Trophoblast cell (in vitro differentiated cells and primary cell): Measurements from ENCODE around the gene CBL.
A peak's percentile ranks its signal among the peaks of the same experiment; 100 is the strongest.

Experiments
- DNase-seq, 2 donors: peaks; one replicate each; pipeline ENCODE4 v3.0.0-alpha.2; 2016
- H2AFZ ChIP-seq: 2 replicates; pipeline ENCODE4 v1.6.1; 2013; ENCODE audit warnings: low read length, moderate library complexity, mild to moderate bottlenecking; ENCODE audit not compliant: insufficient read depth, poor library complexity
- H2AK5ac ChIP-seq: 2 replicates; pipeline ENCODE4 v1.6.1; 2013; ENCODE audit warnings: mild to moderate bottlenecking, low read length
- H2BK120ac ChIP-seq: 2 replicates; pipeline ENCODE4 v1.6.1; 2013; ENCODE audit warnings: low read length, mild to moderate bottlenecking, moderate library complexity; ENCODE audit not compliant: insufficient read depth, poor library complexity
- H2BK12ac ChIP-seq: 2 replicates; pipeline ENCODE4 v1.6.1; 2013; ENCODE audit warnings: mild to moderate bottlenecking, low read length, moderate library complexity
- H2BK5ac ChIP-seq: 2 replicates; pipeline ENCODE4 v1.6.1; 2013; ENCODE audit warnings: low read length, low read depth, moderate library complexity, mild to moderate bottlenecking; ENCODE audit not compliant: poor library complexity
- H3K14ac ChIP-seq: 2 replicates; pipeline ENCODE4 v1.6.1; 2013; ENCODE audit warnings: mild to moderate bottlenecking, low read length
- H3K18ac ChIP-seq: 2 replicates; pipeline ENCODE4 v1.6.1; 2013; ENCODE audit warnings: mild to moderate bottlenecking, low read length
- H3K23ac ChIP-seq: 2 replicates; pipeline ENCODE4 v1.6.1; 2013; ENCODE audit warnings: low read length
- H3K27ac ChIP-seq: 2 replicates; pipeline ENCODE4 v1.5.1; 2013; ENCODE audit warnings: low read depth, mild to moderate bottlenecking, inconsistent platforms, low read length, moderate library complexity
- H3K27me3 ChIP-seq: 2 replicates; pipeline ENCODE4 v1.6.1; 2013; ENCODE audit warnings: inconsistent platforms, mild to moderate bottlenecking, low read length, moderate library complexity; ENCODE audit not compliant: insufficient read depth
- H3K36me3 ChIP-seq, 2 experiments: 1 replicate in 1 of 2; 2 replicates in 1 of 2; pipeline ENCODE4 v1.6.1; 2013; ENCODE audit warnings: low read length in 2 of 2, mild to moderate bottlenecking in 2 of 2, moderate library complexity in 1 of 2; ENCODE audit not compliant: insufficient read depth in 2 of 2, control insufficient read depth in 1 of 2
- H3K4ac ChIP-seq: 2 replicates; pipeline ENCODE4 v1.6.1; 2013; ENCODE audit warnings: low read depth, mild to moderate bottlenecking, low read length, moderate library complexity
- H3K4me1 ChIP-seq, 2 experiments: 1 replicate in 1 of 2; 2 replicates in 1 of 2; pipeline ENCODE4 v1.6.1; 2013; ENCODE audit warnings: low read length in 2 of 2, mild to moderate bottlenecking in 2 of 2, moderate library complexity in 1 of 2; ENCODE audit not compliant: insufficient read depth in 2 of 2, control insufficient read depth in 1 of 2
- H3K4me2 ChIP-seq: 2 replicates; pipeline ENCODE4 v1.6.1; 2013; ENCODE audit warnings: inconsistent platforms, mild to moderate bottlenecking, low read length, moderate library complexity
- H3K4me3 ChIP-seq: 2 replicates; pipeline ENCODE4 v1.5.1; 2013; ENCODE audit warnings: mild to moderate bottlenecking, low read depth, low read length, inconsistent platforms
- H3K79me1 ChIP-seq: one replicate; pipeline ENCODE4 v1.6.1; 2013; ENCODE audit warnings: low read length
- H3K79me2 ChIP-seq: 2 replicates; pipeline ENCODE4 v1.6.1; 2013; ENCODE audit warnings: low read length, mild to moderate bottlenecking; ENCODE audit not compliant: control insufficient read depth, insufficient read depth, poor library complexity
- H3K9ac ChIP-seq: 2 replicates; pipeline ENCODE4 v1.6.1; 2013; ENCODE audit warnings: mild to moderate bottlenecking, low read length
- H3K9me3 ChIP-seq: 2 replicates; pipeline ENCODE4 v1.6.1; 2013; ENCODE audit warnings: low read depth, mild to moderate bottlenecking, control low read depth, inconsistent platforms, low read length; ENCODE audit not compliant: insufficient read depth
- H4K12ac ChIP-seq: 2 replicates; pipeline ENCODE4 v1.6.1; 2013; ENCODE audit warnings: low read depth, mild to moderate bottlenecking, low read length, moderate library complexity
- H4K8ac ChIP-seq: 2 replicates; pipeline ENCODE4 v1.6.1; 2013; ENCODE audit warnings: low read depth, mild to moderate bottlenecking, low read length, moderate library complexity
- H4K91ac ChIP-seq: one replicate; pipeline ENCODE4 v1.6.1; 2013; ENCODE audit warnings: low read depth, mild to moderate bottlenecking, low read length, moderate library complexity
- WGBS: extraction: QIAGEN DNeasy Blood & Tissue Kit; methylation state at CpG from one replicate; pipeline ENCODE4 v1.1.7; 2013; ENCODE audit warnings: missing lambda C conversion rate; ENCODE audit not compliant: insufficient read length, insufficient coverage; ENCODE audit errors: extremely low coverage; 5-methylcytosine and 5-hydroxymethylcytosine counted together

Gene CBL

GRCh38 chr11:119344291-119345010 lies 138.3 kb downstream of the CBL start:
- no peaks in the 10 kb centered on the region for H3K36me3 ChIP-seq
- no peak overlapping the region for H4K91ac ChIP-seq
- no peak overlapping the region for H3K23ac ChIP-seq
- peaks cover 2% of the 10 kb centered on the region for H3K79me2 ChIP-seq
- no peak overlapping the region for H3K4me3 ChIP-seq
- WGBS: no CpG with 5 or more reads among the region's 14 CpGs
- no peak overlapping the region for H3K18ac ChIP-seq
- no peak overlapping the region for H2AFZ ChIP-seq
- H2AK5ac ChIP-seq: no peak overlapping the region
- H3K14ac ChIP-seq: no peak overlapping the region
- H2BK120ac ChIP-seq: no peak overlapping the region
- peaks cover 21% of the 10 kb centered on the region for H3K27me3 ChIP-seq
- H3K4me2 ChIP-seq: no peak overlapping the region
- no peak overlapping the region for H3K27ac ChIP-seq
- H4K8ac ChIP-seq: no peak overlapping the region
- peaks cover 8 to 9% of the 10 kb centered on the region in 2 experiments for H3K4me1 ChIP-seq
- no peak overlapping the region for H2BK5ac ChIP-seq
- no peak overlapping the region for H3K4ac ChIP-seq
- H3K79me1 ChIP-seq: peaks cover 3% of the 10 kb centered on the region
- no peak overlapping the region for H4K12ac ChIP-seq
- no peak for DNase-seq
- H2BK12ac ChIP-seq: no peak overlapping the region
- no peak overlapping the region for H3K9ac ChIP-seq
- H3K9me3 ChIP-seq: peaks cover 1% of the 10 kb centered on the region

GRCh38 chr11:119345685-119346084 lies 139.5 kb downstream of the CBL start:
- H2AFZ ChIP-seq: no peak overlapping the region
- H3K4me3 ChIP-seq: no peak overlapping the region
- no peak overlapping the region for H3K14ac ChIP-seq
- H3K27ac ChIP-seq: no peak overlapping the region
- H2BK12ac ChIP-seq: no peak overlapping the region
- H4K12ac ChIP-seq: no peak overlapping the region
- no peak overlapping the region for H2AK5ac ChIP-seq
- DNase-seq: no peak
- H3K18ac ChIP-seq: no peak overlapping the region
- no peak overlapping the region for H4K8ac ChIP-seq
- H3K23ac ChIP-seq: no peak overlapping the region
- H3K9me3 ChIP-seq: no peaks in the 10 kb centered on the region
- no peak overlapping the region for H3K4ac ChIP-seq
- H2BK5ac ChIP-seq: no peak overlapping the region
- H3K27me3 ChIP-seq: peaks cover 10% of the 10 kb centered on the region
- H3K9ac ChIP-seq: no peak overlapping the region
- H4K91ac ChIP-seq: no peak overlapping the region
- H3K79me2 ChIP-seq: no peaks in the 10 kb centered on the region
- WGBS: no CpG with 5 or more reads among the region's 12 CpGs
- H3K4me2 ChIP-seq: no peak overlapping the region
- H3K4me1 ChIP-seq: no peaks in the 10 kb centered on the region
- no peaks in the 10 kb centered on the region for H3K79me1 ChIP-seq
- H2BK120ac ChIP-seq: no peak overlapping the region
- H3K36me3 ChIP-seq: no peaks in the 10 kb centered on the region

GRCh38 chr11:119346605-119347004 lies 140.5 kb downstream of the CBL start, which contains the start of gene MFRP:
MFRP (minus strand) TSS chr11:119346705; CDS start chr11:119346513, 192 bp downstream.
- no peaks in the 10 kb centered on the region for H3K79me2 ChIP-seq
- H2BK12ac ChIP-seq: no peak within 1 kb of the TSS
- H2BK5ac ChIP-seq: no peak within 1 kb of the TSS
- no peak within 1 kb of the TSS for H3K4me3 ChIP-seq
- H2BK120ac ChIP-seq: no peak within 1 kb of the TSS
- H3K14ac ChIP-seq: no peak within 1 kb of the TSS
- DNase-seq: no peak
- no peak within 1 kb of the TSS for H3K18ac ChIP-seq
- no peak within 1 kb of the TSS for H3K4ac ChIP-seq
- H3K79me1 ChIP-seq: no peaks in the 10 kb centered on the region
- H2AFZ ChIP-seq: no peak within 1 kb of the TSS
- no peaks in the 10 kb centered on the region for H3K36me3 ChIP-seq
- no peak within 1 kb of the TSS for H3K27ac ChIP-seq
- H3K4me1 ChIP-seq: no peaks in the 10 kb centered on the region
- no peak within 1 kb of the TSS for H3K9ac ChIP-seq
- no peak within 1 kb of the TSS for H3K4me2 ChIP-seq
- H3K23ac ChIP-seq: no peak within 1 kb of the TSS
- H4K8ac ChIP-seq: no peak within 1 kb of the TSS
- H2AK5ac ChIP-seq: no peak within 1 kb of the TSS
- no peaks in the 10 kb centered on the region for H3K9me3 ChIP-seq
- H3K27me3 ChIP-seq: peaks cover 2% of the 10 kb centered on the region
- WGBS: no CpG with 5 or more reads among the region's 6 CpGs
- no peak within 1 kb of the TSS for H4K91ac ChIP-seq
- no peak within 1 kb of the TSS for H4K12ac ChIP-seq

GRCh38 chr11:119347242-119347641 lies 141.1 kb downstream of the CBL start:
- no peak overlapping the region for H2AFZ ChIP-seq
- no peaks in the 10 kb centered on the region for H3K79me2 ChIP-seq
- no peak overlapping the region for H3K23ac ChIP-seq
- no peaks in the 10 kb centered on the region for H3K36me3 ChIP-seq
- H3K4me1 ChIP-seq: no peaks in the 10 kb centered on the region
- peak; percentile 69 to 85 for DNase-seq
- H2AK5ac ChIP-seq: no peak overlapping the region
- no peak overlapping the region for H2BK120ac ChIP-seq
- H3K14ac ChIP-seq: no peak overlapping the region
- H3K27ac ChIP-seq: no peak overlapping the region
- H3K4ac ChIP-seq: no peak overlapping the region
- no peak overlapping the region for H3K4me2 ChIP-seq
- no peaks in the 10 kb centered on the region for H3K79me1 ChIP-seq
- no peak overlapping the region for H4K8ac ChIP-seq
- no peak overlapping the region for H2BK12ac ChIP-seq
- H3K9ac ChIP-seq: no peak overlapping the region
- WGBS: no CpG with 5 or more reads among the region's 2 CpGs
- H3K18ac ChIP-seq: no peak overlapping the region
- no peak overlapping the region for H3K4me3 ChIP-seq
- no peak overlapping the region for H4K91ac ChIP-seq
- H3K27me3 ChIP-seq: no peaks in the 10 kb centered on the region
- H3K9me3 ChIP-seq: no peaks in the 10 kb centered on the region
- H2BK5ac ChIP-seq: no peak overlapping the region
- no peak overlapping the region for H4K12ac ChIP-seq
